Stomach smooth muscle (tissue), 2 donors: Measurements from ENCODE around the gene LTBP1.
"Not testable (repeated sequence)": the region's sequence is repeated elsewhere in the genome, so short reads cannot be mapped to it uniquely, and the experiment has no call there.

Experiments used
- H3K27ac ChIP-seq: one replicate; pipeline ENCODE4 v1.7.0; 2013; ENCODE audit warnings: mild to moderate bottlenecking, low read length, inconsistent platforms
- H3K27me3 ChIP-seq, 2 donors: one replicate each; pipeline ENCODE4 v1.7.0; 2013; ENCODE audit warnings: low read length in 2 of 2; ENCODE audit not compliant: insufficient read depth in 2 of 2, control insufficient read depth in 1 of 2
- H3K36me3 ChIP-seq, 2 donors: one replicate each; pipeline ENCODE4 v1.7.0; 2013; ENCODE audit warnings: low read length in 2 of 2; ENCODE audit not compliant: control insufficient read depth in 2 of 2, insufficient read depth in 2 of 2
- H3K4me1 ChIP-seq: one replicate; pipeline ENCODE4 v1.7.0; 2013; ENCODE audit warnings: low read length; ENCODE audit not compliant: control insufficient read depth, insufficient read depth
- H3K4me3 ChIP-seq, 2 donors: one replicate each; pipeline ENCODE4 v1.7.0; 2013; ENCODE audit warnings: low read length in 2 of 2
- H3K9ac ChIP-seq, 2 donors: one replicate each; pipeline ENCODE4 v1.7.0; 2013; ENCODE audit warnings: low read length in 2 of 2, mild to moderate bottlenecking in 1 of 2
- H3K9me3 ChIP-seq, 2 donors: one replicate each; pipeline ENCODE4 v1.7.0; 2013; ENCODE audit warnings: low read length in 2 of 2; ENCODE audit not compliant: control insufficient read depth in 2 of 2
- donor health status: healthy.
- donor health status: Pancreatic carcinoma.

Gene LTBP1

GRCh38 chr2:32963941-32964340 lies 17.2 kb downstream of the LTBP1 start:
- Histone ChIP-seq H3K9me3 (no peaks in the 10 kb centered on the region), H3K4me1 (peaks cover 6% of the 10 kb centered on the region), H3K27me3 (no peaks in the 10 kb centered on the region), H3K36me3 (no peaks in the 10 kb centered on the region), H3K9ac (no peak overlapping the region), H3K4me3 (no peak overlapping the region), H3K27ac (no peak overlapping the region)

GRCh38 chr2:32965523-32966171 lies 18.9 kb downstream of the LTBP1 start:
- Histone ChIP-seq H3K27ac (no peak overlapping the region), H3K4me3 (no peak overlapping the region), H3K27me3 (no peaks in the 10 kb centered on the region)

GRCh38 chr2:32969444-32970162 lies 22.9 kb downstream of the LTBP1 start:
- Histone ChIP-seq H3K4me3 (no peak overlapping the region), H3K4me1 (no peaks in the 10 kb centered on the region), H3K9me3 (no peaks in the 10 kb centered on the region), H3K9ac (no peak overlapping the region), H3K27ac (no peak overlapping the region), H3K36me3 (no peaks in the 10 kb centered on the region), H3K27me3 (no peaks in the 10 kb centered on the region)

More at GRCh38 chr2:32965523-32966171, 18.9 kb downstream of the LTBP1 start:
- H3K4me1 ChIP-seq: peaks cover 3% of the 10 kb centered on the region
- no peaks in the 10 kb centered on the region for H3K9me3 ChIP-seq
- no peaks in the 10 kb centered on the region for H3K36me3 ChIP-seq
- H3K9ac ChIP-seq: no peak overlapping the region

GRCh38 chr2:32973772-32974171 lies 27.0 kb downstream of the LTBP1 start:
- H3K9ac ChIP-seq, H3K36me3 ChIP-seq, H3K27ac ChIP-seq, H3K27me3 ChIP-seq, H3K4me1 ChIP-seq, H3K9me3 ChIP-seq, H3K4me3 ChIP-seq: not testable (repeated sequence)

GRCh38 chr2:32976409-32977063 lies 29.8 kb downstream of the LTBP1 start:
- peaks cover 7% of the 10 kb centered on the region for H3K4me1 ChIP-seq
- no peak overlapping the region for H3K4me3 ChIP-seq
- no peaks in the 10 kb centered on the region for H3K27me3 ChIP-seq
- no peaks in the 10 kb centered on the region for H3K36me3 ChIP-seq
- H3K9me3 ChIP-seq: no peaks in the 10 kb centered on the region
- H3K27ac ChIP-seq: no peak overlapping the region
- H3K9ac ChIP-seq: no peak overlapping the region

GRCh38 chr2:32977228-32977758 lies 30.5 kb downstream of the LTBP1 start:
- H3K9me3 ChIP-seq: no peaks in the 10 kb centered on the region
- no peaks in the 10 kb centered on the region for H3K36me3 ChIP-seq
- H3K4me3 ChIP-seq: no peak overlapping the region
- H3K4me1 ChIP-seq: peaks cover 7% of the 10 kb centered on the region
- H3K9ac ChIP-seq: no peak overlapping the region
- no peaks in the 10 kb centered on the region for H3K27me3 ChIP-seq
- H3K27ac ChIP-seq: no peak overlapping the region

GRCh38 chr2:32981612-32982011 lies 34.9 kb downstream of the LTBP1 start:
- Histone ChIP-seq H3K27me3 (no peaks in the 10 kb centered on the region), H3K4me3 (no peak overlapping the region), H3K36me3 (no peaks in the 10 kb centered on the region), H3K9ac (no peak overlapping the region), H3K4me1 (peaks cover 6% of the 10 kb centered on the region), H3K9me3 (no peaks in the 10 kb centered on the region), H3K27ac (no peak overlapping the region)

GRCh38 chr2:32983193-32983924 lies 36.6 kb downstream of the LTBP1 start:
- not testable (repeated sequence) for H3K4me3 ChIP-seq, H3K4me1 ChIP-seq, H3K9me3 ChIP-seq, H3K9ac ChIP-seq, H3K36me3 ChIP-seq, H3K27ac ChIP-seq, H3K27me3 ChIP-seq

- Histone ChIP-seq H3K36me3 (no peaks in the 10 kb centered on the region), H3K9ac (no peak overlapping the region), H3K27ac (no peak overlapping the region), H3K4me3 (no peak overlapping the region), H3K9me3 (no peaks in the 10 kb centered on the region), H3K27me3 (no peaks in the 10 kb centered on the region), H3K4me1 (no peaks in the 10 kb centered on the region)
Observed at GRCh38 chr2:32986480-32986879, 39.7 kb downstream of the LTBP1 start.

GRCh38 chr2:32988525-32988924 lies 41.8 kb downstream of the LTBP1 start:
- Histone ChIP-seq H3K27me3 (no peaks in the 10 kb centered on the region), H3K9ac (no peak overlapping the region), H3K4me1 (peaks cover 6% of the 10 kb centered on the region), H3K27ac (no peak overlapping the region), H3K9me3 (no peaks in the 10 kb centered on the region), H3K36me3 (no peaks in the 10 kb centered on the region), H3K4me3 (no peak overlapping the region)
